Measurements from ENCODE around the gene DALRD3. TPM values are rescaled to one million over a fixed set of nuclear protein-coding genes. Genes with fewer than 3 reads are reported as not detected.

Gene DALRD3
- total RNA-seq, 1 donor from 2014 or later, result 18.5 TPM

- Histone ChIP-seq H3K36me3 (ENCODE audit: insufficient read depth, low read length) (peaks cover 40% of the 10 kb centered on the region), H3K4me1 (ENCODE audit: insufficient read depth, low read length) (no peaks in the 10 kb centered on the region), H3K27me3 (ENCODE audit: insufficient read depth, low read length) (no peaks in the 10 kb centered on the region), H3K27ac (ENCODE audit: low read depth, low read length) (no peak overlapping the region), H3K9ac (ENCODE audit: low read length) (no peak overlapping the region), H3K79me2 (ENCODE audit: insufficient read depth, low read length) (no peaks in the 10 kb centered on the region), H3K4me3 (ENCODE audit: insufficient read depth, low read depth, low read length) (no peak overlapping the region), H4K20me1 (ENCODE audit: insufficient read depth, low read length) (peaks cover 19% of the 10 kb centered on the region), H3K4me2 (ENCODE audit: low read length) (no peak overlapping the region), H3K9me3 (ENCODE audit: insufficient read depth, low read depth, low read length) (no peaks in the 10 kb centered on the region), H2AFZ (ENCODE audit: low read depth, low read length) (no peak overlapping the region)
- DNase-seq (ENCODE audit: low read depth), result no peak
- no peak for FAIRE-seq
- peaks cover 28% of the 10 kb centered on the region for H3K36me3 Mint-ChIP-seq (ENCODE audit: low read depth, unreplicated experiment)
- no peaks in the 10 kb centered on the region for H3K27me3 Mint-ChIP-seq (ENCODE audit: low read depth, unreplicated experiment)
- no peak overlapping the region for H3K27ac Mint-ChIP-seq (ENCODE audit: unreplicated experiment)
- no peaks in the 10 kb centered on the region for H3K9me3 Mint-ChIP-seq (ENCODE audit: unreplicated experiment)
- peaks cover 7% of the 10 kb centered on the region for H3K4me1 Mint-ChIP-seq (ENCODE audit: low read depth, unreplicated experiment)
- H3K4me3 Mint-ChIP-seq (ENCODE audit: unreplicated experiment), result no peak overlapping the region
- TF ChIP-seq CTCF (IDR thresholded peaks at IDR 0.05; ENCODE audit: insufficient read depth, low read depth, low read length) (no peak), EZH2 (IDR thresholded peaks at IDR 0.05; ENCODE audit: insufficient read depth, low read length) (no peak)
Measured at GRCh38 chr3:48982686-48983085, 35.7 kb downstream of the DALRD3 start.

- H3K9me3 Mint-ChIP-seq (ENCODE audit: unreplicated experiment), result no peaks in the 10 kb centered on the region
- H3K27ac Mint-ChIP-seq (ENCODE audit: unreplicated experiment), result no peak overlapping the region
- H3K36me3 Mint-ChIP-seq (ENCODE audit: low read depth, unreplicated experiment), result peaks cover 28% of the 10 kb centered on the region
- Histone ChIP-seq H3K9me3 (ENCODE audit: insufficient read depth, low read depth, low read length) (no peaks in the 10 kb centered on the region), H3K27ac (ENCODE audit: low read depth, low read length) (no peak overlapping the region), H3K4me3 (ENCODE audit: insufficient read depth, low read depth, low read length) (no peak overlapping the region), H3K9ac (ENCODE audit: low read length) (no peak overlapping the region), H4K20me1 (ENCODE audit: insufficient read depth, low read length) (peaks cover 19% of the 10 kb centered on the region), H2AFZ (ENCODE audit: low read depth, low read length) (no peak overlapping the region), H3K4me2 (ENCODE audit: low read length) (no peak overlapping the region), H3K4me1 (ENCODE audit: insufficient read depth, low read length) (no peaks in the 10 kb centered on the region), H3K36me3 (ENCODE audit: insufficient read depth, low read length) (peaks cover 43% of the 10 kb centered on the region), H3K27me3 (ENCODE audit: insufficient read depth, low read length) (no peaks in the 10 kb centered on the region), H3K79me2 (ENCODE audit: insufficient read depth, low read length) (no peaks in the 10 kb centered on the region)
- peaks cover 7% of the 10 kb centered on the region for H3K4me1 Mint-ChIP-seq (ENCODE audit: low read depth, unreplicated experiment)
- H3K4me3 Mint-ChIP-seq (ENCODE audit: unreplicated experiment), result no peak overlapping the region
- no peak for DNase-seq (ENCODE audit: low read depth)
- no peaks in the 10 kb centered on the region for H3K27me3 Mint-ChIP-seq (ENCODE audit: low read depth, unreplicated experiment)
- TF ChIP-seq CTCF (IDR thresholded peaks at IDR 0.05; ENCODE audit: insufficient read depth, low read depth, low read length), result no peak
- TF ChIP-seq EZH2 (IDR thresholded peaks at IDR 0.05; ENCODE audit: insufficient read depth, low read length), result no peak
- FAIRE-seq, result no peak
Measured at GRCh38 chr3:48982016-48982415, 36.4 kb downstream of the DALRD3 start.

- Histone ChIP-seq H3K4me1 (ENCODE audit: insufficient read depth, low read length) (no peaks in the 10 kb centered on the region), H3K4me2 (ENCODE audit: low read length) (no peak overlapping the region), H3K4me3 (ENCODE audit: insufficient read depth, low read depth, low read length) (no peak overlapping the region), H4K20me1 (ENCODE audit: insufficient read depth, low read length) (peaks cover 19% of the 10 kb centered on the region), H3K27ac (ENCODE audit: low read depth, low read length) (no peak overlapping the region), H3K9me3 (ENCODE audit: insufficient read depth, low read depth, low read length) (no peaks in the 10 kb centered on the region), H3K79me2 (ENCODE audit: insufficient read depth, low read length) (no peaks in the 10 kb centered on the region), H3K27me3 (ENCODE audit: insufficient read depth, low read length) (no peaks in the 10 kb centered on the region), H2AFZ (ENCODE audit: low read depth, low read length) (no peak overlapping the region), H3K9ac (ENCODE audit: low read length) (no peak overlapping the region), H3K36me3 (ENCODE audit: insufficient read depth, low read length) (peaks cover 43% of the 10 kb centered on the region)
- no peak overlapping the region for H3K27ac Mint-ChIP-seq (ENCODE audit: unreplicated experiment)
- H3K9me3 Mint-ChIP-seq (ENCODE audit: unreplicated experiment), result no peaks in the 10 kb centered on the region
- H3K4me1 Mint-ChIP-seq (ENCODE audit: low read depth, unreplicated experiment), result peaks cover 7% of the 10 kb centered on the region
- no peaks in the 10 kb centered on the region for H3K27me3 Mint-ChIP-seq (ENCODE audit: low read depth, unreplicated experiment)
- DNase-seq (ENCODE audit: low read depth) (no peak), FAIRE-seq (no peak)
- H3K36me3 Mint-ChIP-seq (ENCODE audit: low read depth, unreplicated experiment), result peaks cover 28% of the 10 kb centered on the region
- TF ChIP-seq CTCF (IDR thresholded peaks at IDR 0.05; ENCODE audit: insufficient read depth, low read depth, low read length) (no peak), EZH2 (IDR thresholded peaks at IDR 0.05; ENCODE audit: insufficient read depth, low read length) (no peak)
- no peak overlapping the region for H3K4me3 Mint-ChIP-seq (ENCODE audit: unreplicated experiment)
Measured at GRCh38 chr3:48980295-48980694, 38.1 kb downstream of the DALRD3 start.

Measured in astrocyte (in vitro differentiated cells and primary cell).